HEK293 (cell line): ENCODE measurements around the gene CDH24.

ENCODE experiments used
- HIC1 ChIP-seq: fragments of 450-650 bp; formaldehyde crosslinking; IDR thresholded peaks from 2 replicates; pipeline ENCODE4 v1.5.1; 2016; ENCODE audit warnings: missing biosample characterization, missing genetic modification characterization
- MEIS1 ChIP-seq: sonication (generic); formaldehyde crosslinking; IDR thresholded peaks from 2 replicates; pipeline ENCODE4 v1.8.1; 2022; ENCODE audit warnings: missing genetic modification reagents, mild to moderate bottlenecking, borderline replicate concordance
- PRDM4 ChIP-seq: fragments of 450-650 bp; formaldehyde crosslinking; IDR thresholded peaks from 2 replicates; pipeline ENCODE4 v1.5.1; 2017; ENCODE audit warnings: missing biosample characterization, missing genetic modification characterization
- SALL2 ChIP-seq: fragments of 450-650 bp; formaldehyde crosslinking; IDR thresholded peaks from 2 replicates; pipeline ENCODE4 v1.5.0; 2017; ENCODE audit warnings: missing biosample characterization, mild to moderate bottlenecking, missing genetic modification characterization, borderline replicate concordance
- SCRT1 ChIP-seq: fragments of 450-650 bp; formaldehyde crosslinking; IDR thresholded peaks from 2 replicates; pipeline ENCODE4 v1.5.1; 2016; ENCODE audit warnings: missing biosample characterization, missing genetic modification characterization, borderline replicate concordance
- SP2 ChIP-seq: fragments of 450-650 bp; formaldehyde crosslinking; IDR thresholded peaks from 2 replicates; pipeline ENCODE4 v1.5.1; 2016; ENCODE audit warnings: missing biosample characterization, missing genetic modification characterization
- TRIM28 ChIP-seq: IDR thresholded peaks from 2 replicates; pipeline ENCODE4 v1.6.1; 2011; ENCODE audit warnings: low read length, control low read depth, borderline replicate concordance
- ZBTB10 ChIP-seq: fragments of 450-650 bp; formaldehyde crosslinking; IDR thresholded peaks from 2 replicates; pipeline ENCODE4 v1.5.1; 2016; ENCODE audit warnings: missing biosample characterization, missing genetic modification characterization
- ZBTB44 ChIP-seq: fragments of 450-650 bp; IDR thresholded peaks from 2 replicates; pipeline ENCODE4 v1.5.1; 2018; ENCODE audit warnings: missing biosample characterization, mild to moderate bottlenecking, missing genetic modification characterization
- ZEB2 ChIP-seq: fragments of 450-650 bp; formaldehyde crosslinking; IDR thresholded peaks from 2 replicates; pipeline ENCODE4 v1.5.1; 2016; ENCODE audit warnings: missing biosample characterization, missing genetic modification characterization
- ZFHX2 ChIP-seq: fragments of 450-650 bp; formaldehyde crosslinking; conservative IDR thresholded peaks from 2 replicates; pipeline ENCODE4 v1.5.1; 2016; ENCODE audit warnings: missing biosample characterization, missing genetic modification characterization
- ZFP69B ChIP-seq: fragments of 450-650 bp; formaldehyde crosslinking; IDR thresholded peaks from 2 replicates; pipeline ENCODE4 v1.5.1; 2016; ENCODE audit warnings: missing biosample characterization, missing genetic modification characterization
- ZNF24 ChIP-seq: fragments of 450-650 bp; formaldehyde crosslinking; IDR thresholded peaks from 2 replicates; pipeline ENCODE4 v1.5.1; 2016; ENCODE audit warnings: missing biosample characterization, missing genetic modification characterization
- ZNF292 ChIP-seq: fragments of 450-650 bp; formaldehyde crosslinking; IDR thresholded peaks from 2 replicates; pipeline ENCODE4 v1.5.1; 2016; ENCODE audit warnings: low read depth, missing biosample characterization, missing genetic modification characterization, borderline replicate concordance
- ZNF311 ChIP-seq: fragments of 450-650 bp; formaldehyde crosslinking; IDR thresholded peaks from 2 replicates; pipeline ENCODE4 v1.5.1; 2017; ENCODE audit warnings: missing biosample characterization, missing genetic modification characterization, borderline replicate concordance
- ZNF335 ChIP-seq: fragments of 450-650 bp; formaldehyde crosslinking; conservative IDR thresholded peaks from 2 replicates; pipeline ENCODE4 v1.5.1; 2016; ENCODE audit warnings: missing biosample characterization, missing genetic modification characterization
- ZNF350 ChIP-seq: fragments of 450-650 bp; formaldehyde crosslinking; IDR thresholded peaks from 2 replicates; pipeline ENCODE4 v1.5.0; 2017; ENCODE audit warnings: missing biosample characterization, mild to moderate bottlenecking, missing genetic modification characterization
- ZNF391 ChIP-seq: fragments of 450-650 bp; formaldehyde crosslinking; IDR thresholded peaks from 2 replicates; pipeline ENCODE4 v1.5.1; 2016; ENCODE audit warnings: low read depth, missing biosample characterization, missing genetic modification characterization, borderline replicate concordance
- ZNF548 ChIP-seq: fragments of 450-650 bp; formaldehyde crosslinking; IDR thresholded peaks from 2 replicates; pipeline ENCODE4 v1.5.1; 2016; ENCODE audit warnings: missing biosample characterization, missing genetic modification characterization
- ZNF571 ChIP-seq: fragments of 450-650 bp; formaldehyde crosslinking; IDR thresholded peaks from 2 replicates; pipeline ENCODE4 v1.5.0; 2017; ENCODE audit warnings: missing biosample characterization, missing genetic modification characterization
- ZNF621 ChIP-seq: fragments of 450-650 bp; formaldehyde crosslinking; IDR thresholded peaks from 2 replicates; pipeline ENCODE4 v1.5.1; 2017; ENCODE audit warnings: missing biosample characterization, missing genetic modification characterization
- ZNF626 ChIP-seq: fragments of 450-650 bp; sonication (Bioruptor Pico); formaldehyde crosslinking; IDR thresholded peaks from 2 replicates; pipeline ENCODE4 v1.5.1; 2018; ENCODE audit warnings: missing biosample characterization, missing genetic modification characterization, inconsistent platforms
- ZNF629 ChIP-seq: fragments of 450-650 bp; formaldehyde crosslinking; IDR thresholded peaks from 2 replicates; pipeline ENCODE4 v1.5.1; 2017; ENCODE audit warnings: missing biosample characterization, missing genetic modification characterization
- ZNF654 ChIP-seq: fragments of 450-650 bp; formaldehyde crosslinking; IDR thresholded peaks from 2 replicates; pipeline ENCODE4 v1.5.1; 2016; ENCODE audit warnings: low read depth, missing biosample characterization, missing genetic modification characterization
- ZNF707 ChIP-seq: fragments of 450-650 bp; formaldehyde crosslinking; IDR thresholded peaks from 2 replicates; pipeline ENCODE4 v1.5.1; 2016; ENCODE audit warnings: missing biosample characterization, missing genetic modification characterization
- ZNF776 ChIP-seq: fragments of 450-650 bp; formaldehyde crosslinking; IDR thresholded peaks from 2 replicates; pipeline ENCODE4 v1.5.0; 2017; ENCODE audit warnings: missing biosample characterization, missing genetic modification characterization, borderline replicate concordance
- ZNF777 ChIP-seq: fragments of 450-650 bp; formaldehyde crosslinking; IDR thresholded peaks from 2 replicates; pipeline ENCODE4 v1.5.1; 2017; ENCODE audit warnings: missing biosample characterization, missing genetic modification characterization, borderline replicate concordance
- ZSCAN23 ChIP-seq: fragments of 450-650 bp; formaldehyde crosslinking; IDR thresholded peaks from 2 replicates; pipeline ENCODE4 v1.5.1; 2016; ENCODE audit warnings: missing biosample characterization, missing genetic modification characterization
- ZSCAN4 ChIP-seq: fragments of 450-650 bp; formaldehyde crosslinking; IDR thresholded peaks from 2 replicates; pipeline ENCODE4 v1.5.1; 2017; ENCODE audit warnings: missing biosample characterization, missing genetic modification characterization

The CDH24 gene

GRCh38 chr14:23071244-23071920 lies 14.1 kb upstream of the CDH24 start (continued):
- 0 out of 2 replicates have a peak, but pooled peaks have one; percentile 51 for TF ChIP-seq ZBTB44 (tag by site-specific recombination)
- 0 out of 2 replicates have a peak, but pooled peaks have one; percentile 20 for TF ChIP-seq ZSCAN23 (tag by site-specific recombination)
- TF ChIP-seq ZNF391 (tag by site-specific recombination): no peak
- TF ChIP-seq SCRT1 (tag by site-specific recombination): no peak
- peak; percentile 71 for TF ChIP-seq ZNF629
- TF ChIP-seq SALL2 (tag by site-specific recombination): no peak
- TF ChIP-seq MEIS1: no peak
- no peak for TF ChIP-seq ZNF548
- TF ChIP-seq ZNF350 (tag by site-specific recombination): no peak
- TF ChIP-seq ZBTB10 (tag by site-specific recombination): no peak
- TF ChIP-seq ZNF621 (tag by site-specific recombination): no peak
- TF ChIP-seq ZNF335 (tag by site-specific recombination): peak; percentile 25; the same call in 1 of the 2 replicates
- TF ChIP-seq ZNF776 (tag by site-specific recombination): no peak
- TF ChIP-seq ZNF626 (tag by site-specific recombination): no peak
- TF ChIP-seq ZNF654: no peak
- TF ChIP-seq ZEB2 (tag by site-specific recombination): 0 out of 2 replicates have a peak, but pooled peaks have one; percentile 47
- no peak for TF ChIP-seq ZNF707
- no peak for TF ChIP-seq ZNF311 (tag by site-specific recombination)
- TF ChIP-seq ZFHX2: no peak
- no peak for TF ChIP-seq ZNF292 (tag by site-specific recombination)
- no peak for TF ChIP-seq ZNF571 (tag by site-specific recombination)
- TF ChIP-seq ZNF24: no peak; the same call in 1 of the 2 replicates
- TF ChIP-seq ZNF777 (tag by site-specific recombination): no peak
- peak; percentile 62; the same call in 1 of the 2 replicates for TF ChIP-seq TRIM28
- peak; percentile 72 for TF ChIP-seq SP2
- TF ChIP-seq ZSCAN4 (tag by site-specific recombination): no peak
- no peak for TF ChIP-seq HIC1
- no peak for TF ChIP-seq PRDM4
- peak; percentile 49; the same call in 1 of the 2 replicates for TF ChIP-seq ZFP69B (tag by site-specific recombination)
